HepG2 (cell line): Measurements from ENCODE around the gene KRTCAP2. TPM values are rescaled to one million over a fixed set of nuclear protein-coding genes. Genes with fewer than 3 reads are reported as not detected.

Experiments used
- ATAC-seq: fragments of 200-7000 bp; cut with Tn5 transposase; 3 replicates; pipeline ENCODE4 v1.9.1; 2020; ENCODE audit warnings: mild to moderate bottlenecking, moderate library complexity
- BruUV-seq: library from RNA; stranded (reverse); fragments of 400-500 nt; replicated peaks from 2 replicates; lab custom pipeline; 2021; lab: Mats Ljungman, UMichigan
- CTCF ChIA-PET: fragments of 300-600 bp; formaldehyde crosslinking; extraction: SDS; loops from one replicate; lab custom pipeline; 2021; ENCODE audit warnings: low total read pairs, inconsistent platforms, low intra/inter-chr PET ratio; lab: Yijun Ruan, JAX
- POLR2A ChIA-PET: fragments of 350-600 bp; sonication (Branson Sonifier 250); formaldehyde crosslinking; loops from one replicate; lab custom pipeline; 2020; ENCODE audit warnings: antibody characterized with exemption, inconsistent platforms; lab: Yijun Ruan, JAX
- DNase-seq: peaks from one replicate; pipeline ENCODE4 v3.0.0-alpha.2; 2015; ENCODE audit warnings: low spot score
- FAIRE-seq: peaks from 3 replicates; lab custom pipeline; 2011; peaks lifted over from hg19 to GRCh38; lab: Jason Lieb, UNC
- H2AFZ ChIP-seq: one replicate; pipeline ENCODE4 v1.6.1; 2011; ENCODE audit warnings: low read length, inconsistent platforms
- H3K27ac ChIP-seq: fragments of 300-600 bp; 3 replicates; pipeline ENCODE4 v1.8.0; 2011; ENCODE audit warnings: mixed run types, mild to moderate bottlenecking, mixed read lengths, low read length, inconsistent platforms; ENCODE audit not compliant: insufficient read depth; ENCODE audit errors: extremely low read length
- H3K27me3 ChIP-seq, 2 experiments: fragments of 200-600 bp in 1 of 2; 2 replicates in 1 of 2; 3 replicates in 1 of 2; pipeline versions ENCODE4 v1.6.0 to v1.8.0; 2011; ENCODE audit warnings: low read length in 2 of 2, mild to moderate bottlenecking in 2 of 2, moderate library complexity in 2 of 2, inconsistent platforms in 1 of 2; ENCODE audit not compliant: insufficient read depth in 2 of 2, control insufficient read depth in 1 of 2
- H3K36me3 ChIP-seq, 2 experiments: fragments of 200-600 bp in 1 of 2; replicated peaks in 1 of 2; 2 replicates in 1 of 2; 3 replicates in 1 of 2; pipeline versions ENCODE4 v1.5.1 to v1.8.0; 2011; ENCODE audit warnings: low read length in 2 of 2, inconsistent platforms in 1 of 2; ENCODE audit not compliant: insufficient read depth in 2 of 2, control insufficient read depth in 1 of 2
- H3K4me1 ChIP-seq: 2 replicates; pipeline ENCODE4 v1.5.1; 2012; ENCODE audit warnings: low read length, inconsistent platforms; ENCODE audit not compliant: insufficient read depth
- H3K4me2 ChIP-seq: 2 replicates; pipeline ENCODE4 v1.6.0; 2011; ENCODE audit warnings: low read depth, low read length, inconsistent platforms
- H3K4me3 ChIP-seq, 3 experiments: fragments of 200-600 bp in 1 of 3; sonication (generic), shearing (Covaris generic) in 1 of 3; replicated peaks in 1 of 3; 2 replicates each; pipeline ENCODE4 v1.5.1; 2011 to 2016; ENCODE audit warnings: low read length in 3 of 3, inconsistent platforms in 2 of 3, low read depth in 2 of 3, mild to moderate bottlenecking in 2 of 3, control low read depth in 1 of 3, mixed read lengths in 1 of 3; ENCODE audit not compliant: insufficient read depth in 1 of 3
- H3K79me2 ChIP-seq: one replicate; pipeline ENCODE4 v1.6.1; 2011; ENCODE audit warnings: low read length, inconsistent platforms; ENCODE audit not compliant: insufficient read depth
- H3K9ac ChIP-seq: 2 replicates; pipeline ENCODE4 v1.6.0; 2011; ENCODE audit warnings: mild to moderate bottlenecking, low read depth, low read length, inconsistent platforms; ENCODE audit not compliant: insufficient read depth
- H3K9me3 ChIP-seq: 2 replicates; pipeline ENCODE4 v1.5.1; 2012; ENCODE audit warnings: mild to moderate bottlenecking, low read length
- H4K20me1 ChIP-seq: 2 replicates; pipeline ENCODE4 v1.6.0; 2011; ENCODE audit warnings: inconsistent platforms, mild to moderate bottlenecking, low read length, moderate library complexity; ENCODE audit not compliant: insufficient read depth
- ARNT ChIP-seq: fragments of 450-650 bp; IDR thresholded peaks from 2 replicates; pipeline ENCODE4 v1.6.1; 2017
- CEBPB ChIP-seq: IDR thresholded peaks from 2 replicates; pipeline ENCODE4 v1.6.1; 2011; ENCODE audit warnings: low read depth, low read length, improper control_type of control experiment, borderline replicate concordance
- KMT2A ChIP-seq: sonication (generic); formaldehyde crosslinking; IDR thresholded peaks from 2 replicates; pipeline ENCODE4 v1.4.0; 2020; ENCODE audit warnings: missing genetic modification reagents
- MATR3 ChIP-seq: sonication (generic); formaldehyde crosslinking; IDR thresholded peaks from 2 replicates; pipeline ENCODE4 v1.4.0; 2020; ENCODE audit warnings: missing genetic modification reagents
- MIER2 ChIP-seq: IDR thresholded peaks from 2 replicates; pipeline ENCODE4 v1.6.1; 2016; ENCODE audit warnings: missing biosample characterization, missing genetic modification reagents
- RAD51 ChIP-seq: fragments of 450-650 bp; IDR thresholded peaks from 2 replicates; pipeline ENCODE4 v1.6.1; 2016; ENCODE audit warnings: borderline replicate concordance
- SPEN ChIP-seq: sonication (generic); formaldehyde crosslinking; IDR thresholded peaks from 2 replicates; pipeline ENCODE4 v1.5.1; 2020; ENCODE audit warnings: low read depth, mild to moderate bottlenecking, missing genetic modification reagents
- ZNF292 ChIP-seq: sonication (generic); formaldehyde crosslinking; IDR thresholded peaks from 2 replicates; pipeline ENCODE4 v1.8.1; 2022; ENCODE audit warnings: mild to moderate bottlenecking, low read depth, missing genetic modification reagents, borderline replicate concordance
- ZNF839 ChIP-seq: sonication (generic); formaldehyde crosslinking; IDR thresholded peaks from 2 replicates; pipeline ENCODE4 v1.4.0; 2020; ENCODE audit warnings: missing genetic modification reagents, mild to moderate bottlenecking, borderline replicate concordance
- ZNF879 ChIP-seq: sonication (generic); formaldehyde crosslinking; IDR thresholded peaks from 2 replicates; pipeline ENCODE4 v1.8.1; 2023; ENCODE audit warnings: missing genetic modification reagents
- WGBS: methylation state at CpG from one replicate; pipeline ENCODE4 v1.1.6; 2017; ENCODE audit warnings: low lambda C conversion rate; 5-methylcytosine and 5-hydroxymethylcytosine counted together
- in situ Hi-C: cut with HindIII; loops from 2 replicates; pipeline ENCODE4 v1.10.0; 2017; ENCODE audit warnings: low pct_unique_long_range_greater_than_20kb; ENCODE audit not compliant: extremely low pct_ligation_motif_present
- intact Hi-C: fragments of 100-400 bp; cut with micrococcal nuclease; formaldehyde crosslinking; loops from one replicate; pipeline ENCODE4 v1.10.0; 2022; ENCODE audit not compliant: unreplicated experiment
- polyA plus RNA-seq, 8 experiments: library from polyadenylated mRNA; depleted of rRNA in 3 of 8; stranded (reverse) in 7 of 8; unstranded in 1 of 8; fragments of >200 nt; fragmentation: Illumina TruSeq in 4 of 8; extraction: Trizol in 4 of 8; gene quantifications; 2 replicates each; pipeline versions ENCODE4 v1.2.1 to v1.2.3, GENCODE V29; 2011 to 2016; ENCODE audit warnings: low read depth in 4 of 8, missing spikeins in 1 of 8, mixed read lengths in 1 of 8; ENCODE audit not compliant: insufficient read depth in 1 of 8
- total RNA-seq, 5 experiments: library from RNA; depleted of rRNA; stranded (reverse); fragments of >200 nt; fragmentation: Illumina TruSeq; extraction: Trizol; gene quantifications; 2 replicates each; pipeline ENCODE4 v1.2.3, GENCODE V29; 2016; ENCODE audit warnings: low read depth in 1 of 5
- TF ChIP-seq, protein P1 (sequence below): sonication (generic); IDR thresholded peaks from 2 replicates; pipeline ENCODE4 v1.6.1; 2016; ENCODE audit warnings: low read depth, borderline replicate concordance
- TF ChIP-seq, protein P2 (sequence below): sonication (generic); formaldehyde crosslinking; IDR thresholded peaks from 2 replicates; pipeline ENCODE4 v1.5.0; 2020; ENCODE audit warnings: mild to moderate bottlenecking, missing genetic modification reagents
- TF ChIP-seq, protein P3 (sequence below): sonication (generic); formaldehyde crosslinking; IDR thresholded peaks from 2 replicates; pipeline ENCODE4 v1.5.1; 2020; ENCODE audit warnings: mild to moderate bottlenecking, missing genetic modification reagents, moderate library complexity
- TF ChIP-seq, protein P4 (sequence below): sonication (generic); formaldehyde crosslinking; conservative IDR thresholded peaks from 2 replicates; pipeline ENCODE4 v1.8.0; 2022; ENCODE audit warnings: mild to moderate bottlenecking, moderate library complexity, missing genetic modification reagents
- TF ChIP-seq, protein P5 (sequence below): fragments of 450-650 bp; IDR thresholded peaks from 2 replicates; pipeline ENCODE4 v1.6.1; 2017

Gene KRTCAP2
- total and polyA plus RNA-seq, 2 of the 13 experiments (the other 11 are each of a cell fraction or from before 2014, with no cell fraction given) = 77.3 to 79.4 TPM

- H3K4me3 ChIP-seq = peak within 1 kb of the TSS; percentile 67 to 97 (median 86)
- peak within 1 kb of the TSS; percentile 83 for H3K9ac ChIP-seq
- peaks cover 44% of the 10 kb centered on the region for H3K4me1 ChIP-seq
- H3K79me2 ChIP-seq = peaks cover 28% of the 10 kb centered on the region
- H3K4me2 ChIP-seq = peak within 1 kb of the TSS; percentile 96
- H3K27ac ChIP-seq = peak within 1 kb of the TSS; percentile 85
- ChIA-PET CTCF (interaction anchor here (1.1 kb wide), 1 partner anchor 46 kb away, joined by 3 read pairs; no protein-coding TSS in a partner anchor), POLR2A (interaction anchor here (1.0 to 7.4 kb wide), 5 partner anchors 9 to 33 kb away, joined by 5 to 144 read pairs (median 6); partner anchors contain the start of genes EFNA1 and KRTCAP2)
- no peaks in the 10 kb centered on the region for H3K9me3 ChIP-seq
- peaks cover 4% of the 10 kb centered on the region; the same call in 1 of the 2 replicates for H4K20me1 ChIP-seq
- TSS peak; percentile 89 for BruUV-seq
- peak; percentile 71 for DNase-seq
- 0% methylated on average over 23 of the region's 42 CpGs for WGBS
- in situ Hi-C loops (no loop called here), intact Hi-C loops (loop anchor here (1.0 kb wide), 1 partner anchor 46 kb away; no protein-coding TSS in a partner anchor)
- peak within 1 kb of the TSS; percentile 82 for H2AFZ ChIP-seq
- peak; percentile 66 for ATAC-seq
- peaks cover 0 to 7% of the 10 kb centered on the region in 2 experiments; a peak in 1 of 5 replicates for H3K36me3 ChIP-seq
- FAIRE-seq = peak; percentile 87
- no peaks in the 10 kb centered on the region; a peak in 1 of 5 replicates for H3K27me3 ChIP-seq
- TF ChIP-seq SPEN (CRISPR knock-in tag) (peak; percentile 47; the same call in 1 of the 2 replicates), MATR3 (no peak), MIER2 (CRISPR knock-in tag) (peak; percentile 51; the same call in 1 of the 2 replicates), ZNF879 (CRISPR knock-in tag) (0 out of 2 replicates have a peak, but pooled peaks have one; percentile 73), ARNT (no peak), CEBPB (no peak), RAD51 (no peak), ZNF839 (CRISPR knock-in tag) (peak; percentile 63), ZNF292 (peak; percentile 32; the same call in 1 of the 2 replicates), KMT2A (CRISPR knock-in tag) (peak; percentile 77)
- TF ChIP-seq, protein P1, sequence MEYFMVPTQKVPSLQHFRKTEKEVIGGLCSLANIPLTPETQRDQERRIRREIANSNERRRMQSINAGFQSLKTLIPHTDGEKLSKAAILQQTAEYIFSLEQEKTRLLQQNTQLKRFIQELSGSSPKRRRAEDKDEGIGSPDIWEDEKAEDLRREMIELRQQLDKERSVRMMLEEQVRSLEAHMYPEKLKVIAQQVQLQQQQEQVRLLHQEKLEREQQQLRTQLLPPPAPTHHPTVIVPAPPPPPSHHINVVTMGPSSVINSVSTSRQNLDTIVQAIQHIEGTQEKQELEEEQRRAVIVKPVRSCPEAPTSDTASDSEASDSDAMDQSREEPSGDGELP = 0 out of 2 replicates have a peak, but pooled peaks have one; percentile 19
- TF ChIP-seq, protein P2, sequence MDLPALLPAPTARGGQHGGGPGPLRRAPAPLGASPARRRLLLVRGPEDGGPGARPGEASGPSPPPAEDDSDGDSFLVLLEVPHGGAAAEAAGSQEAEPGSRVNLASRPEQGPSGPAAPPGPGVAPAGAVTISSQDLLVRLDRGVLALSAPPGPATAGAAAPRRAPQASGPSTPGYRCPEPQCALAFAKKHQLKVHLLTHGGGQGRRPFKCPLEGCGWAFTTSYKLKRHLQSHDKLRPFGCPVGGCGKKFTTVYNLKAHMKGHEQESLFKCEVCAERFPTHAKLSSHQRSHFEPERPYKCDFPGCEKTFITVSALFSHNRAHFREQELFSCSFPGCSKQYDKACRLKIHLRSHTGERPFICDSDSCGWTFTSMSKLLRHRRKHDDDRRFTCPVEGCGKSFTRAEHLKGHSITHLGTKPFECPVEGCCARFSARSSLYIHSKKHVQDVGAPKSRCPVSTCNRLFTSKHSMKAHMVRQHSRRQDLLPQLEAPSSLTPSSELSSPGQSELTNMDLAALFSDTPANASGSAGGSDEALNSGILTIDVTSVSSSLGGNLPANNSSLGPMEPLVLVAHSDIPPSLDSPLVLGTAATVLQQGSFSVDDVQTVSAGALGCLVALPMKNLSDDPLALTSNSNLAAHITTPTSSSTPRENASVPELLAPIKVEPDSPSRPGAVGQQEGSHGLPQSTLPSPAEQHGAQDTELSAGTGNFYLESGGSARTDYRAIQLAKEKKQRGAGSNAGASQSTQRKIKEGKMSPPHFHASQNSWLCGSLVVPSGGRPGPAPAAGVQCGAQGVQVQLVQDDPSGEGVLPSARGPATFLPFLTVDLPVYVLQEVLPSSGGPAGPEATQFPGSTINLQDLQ = no peak
- TF ChIP-seq, protein P3, sequence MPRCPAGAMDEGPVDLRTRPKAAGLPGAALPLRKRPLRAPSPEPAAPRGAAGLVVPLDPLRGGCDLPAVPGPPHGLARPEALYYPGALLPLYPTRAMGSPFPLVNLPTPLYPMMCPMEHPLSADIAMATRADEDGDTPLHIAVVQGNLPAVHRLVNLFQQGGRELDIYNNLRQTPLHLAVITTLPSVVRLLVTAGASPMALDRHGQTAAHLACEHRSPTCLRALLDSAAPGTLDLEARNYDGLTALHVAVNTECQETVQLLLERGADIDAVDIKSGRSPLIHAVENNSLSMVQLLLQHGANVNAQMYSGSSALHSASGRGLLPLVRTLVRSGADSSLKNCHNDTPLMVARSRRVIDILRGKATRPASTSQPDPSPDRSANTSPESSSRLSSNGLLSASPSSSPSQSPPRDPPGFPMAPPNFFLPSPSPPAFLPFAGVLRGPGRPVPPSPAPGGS (CRISPR knock-in tag) = no peak
- TF ChIP-seq, protein P4, sequence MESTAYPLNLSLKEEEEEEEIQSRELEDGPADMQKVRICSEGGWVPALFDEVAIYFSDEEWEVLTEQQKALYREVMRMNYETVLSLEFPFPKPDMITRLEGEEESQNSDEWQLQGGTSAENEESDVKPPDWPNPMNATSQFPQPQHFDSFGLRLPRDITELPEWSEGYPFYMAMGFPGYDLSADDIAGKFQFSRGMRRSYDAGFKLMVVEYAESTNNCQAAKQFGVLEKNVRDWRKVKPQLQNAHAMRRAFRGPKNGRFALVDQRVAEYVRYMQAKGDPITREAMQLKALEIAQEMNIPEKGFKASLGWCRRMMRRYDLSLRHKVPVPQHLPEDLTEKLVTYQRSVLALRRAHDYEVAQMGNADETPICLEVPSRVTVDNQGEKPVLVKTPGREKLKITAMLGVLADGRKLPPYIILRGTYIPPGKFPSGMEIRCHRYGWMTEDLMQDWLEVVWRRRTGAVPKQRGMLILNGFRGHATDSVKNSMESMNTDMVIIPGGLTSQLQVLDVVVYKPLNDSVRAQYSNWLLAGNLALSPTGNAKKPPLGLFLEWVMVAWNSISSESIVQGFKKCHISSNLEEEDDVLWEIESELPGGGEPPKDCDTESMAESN (CRISPR knock-in tag) = peak; percentile 29
- TF ChIP-seq, protein P5, sequence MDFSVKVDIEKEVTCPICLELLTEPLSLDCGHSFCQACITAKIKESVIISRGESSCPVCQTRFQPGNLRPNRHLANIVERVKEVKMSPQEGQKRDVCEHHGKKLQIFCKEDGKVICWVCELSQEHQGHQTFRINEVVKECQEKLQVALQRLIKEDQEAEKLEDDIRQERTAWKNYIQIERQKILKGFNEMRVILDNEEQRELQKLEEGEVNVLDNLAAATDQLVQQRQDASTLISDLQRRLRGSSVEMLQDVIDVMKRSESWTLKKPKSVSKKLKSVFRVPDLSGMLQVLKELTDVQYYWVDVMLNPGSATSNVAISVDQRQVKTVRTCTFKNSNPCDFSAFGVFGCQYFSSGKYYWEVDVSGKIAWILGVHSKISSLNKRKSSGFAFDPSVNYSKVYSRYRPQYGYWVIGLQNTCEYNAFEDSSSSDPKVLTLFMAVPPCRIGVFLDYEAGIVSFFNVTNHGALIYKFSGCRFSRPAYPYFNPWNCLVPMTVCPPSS = no peak
Observed at GRCh38 chr1:155139895-155140629, 33.0 kb downstream of the KRTCAP2 start, which contains the start of gene DPM3. Gene DPM3, minus strand, starts transcription at chr1:155140531. Its CDS starts 291 bp downstream, at chr1:155140240.
